Superior temporal gyrus (tissue), 1 donor: ENCODE results near the gene NDUFAF2.
"Not testable (repeated sequence)": the region's sequence is repeated elsewhere in the genome, so short reads cannot be mapped to it uniquely, and the experiment has no call there.

ENCODE experiments used
- DNase-seq: peaks from one replicate; pipeline ENCODE4 v3.0.0-alpha.2; 2016; ENCODE audit errors: extremely low spot score

NDUFAF2 gene

DNA sequence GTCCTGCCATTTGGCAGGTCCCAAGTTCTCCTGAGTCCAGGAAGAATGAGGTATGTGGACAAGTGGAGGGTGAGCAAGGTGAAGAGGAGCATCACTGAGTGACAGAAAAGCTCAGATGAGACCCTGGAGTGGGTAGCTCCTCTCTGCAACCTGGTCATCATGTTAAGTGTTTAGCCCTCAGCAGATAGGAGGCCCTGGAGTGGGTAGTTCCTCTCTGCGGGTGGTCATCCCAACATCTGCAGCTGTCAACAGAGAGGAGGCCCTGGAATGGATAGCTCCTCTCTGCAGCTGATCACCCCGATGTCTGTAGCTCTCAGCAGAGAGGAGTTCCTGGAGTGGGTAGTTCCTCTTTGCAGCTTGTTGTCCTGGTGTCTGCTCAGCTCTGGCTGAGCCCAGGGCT, 48.4 kb downstream of the NDUFAF2 start:
- no peak for DNase-seq

- DNase-seq, result no peak
Measured at GRCh38 chr5:60993875-60994571, 49.0 kb downstream of the NDUFAF2 start.

- no peak for DNase-seq
Measured at GRCh38 chr5:60996368-60996767, 51.4 kb downstream of the NDUFAF2 start.

- no peak for DNase-seq
Measured at GRCh38 chr5:60997721-60998120, 52.7 kb downstream of the NDUFAF2 start.

DNA sequence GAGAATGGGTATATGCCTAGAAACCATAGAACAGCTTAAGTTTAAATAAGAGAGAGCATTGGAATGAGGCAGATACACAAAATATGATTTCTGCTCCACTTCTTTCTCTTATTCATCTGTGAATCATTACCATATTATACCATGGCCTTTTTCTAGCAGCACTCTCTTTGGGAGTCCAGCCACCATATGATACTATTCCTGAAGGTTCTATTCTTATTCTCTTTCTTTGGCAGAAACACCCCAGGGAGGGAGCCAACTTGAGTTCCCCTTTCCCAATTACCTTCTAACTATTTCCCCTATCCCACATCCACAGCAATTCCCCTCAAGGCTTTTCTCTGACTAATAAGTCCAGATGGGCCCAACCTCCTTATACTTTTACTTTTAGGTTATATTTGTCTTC, 55.9 kb downstream of the NDUFAF2 start:
- no peak for DNase-seq

- no peak for DNase-seq
Measured at GRCh38 chr5:61001647-61002046, 56.6 kb downstream of the NDUFAF2 start.

DNA sequence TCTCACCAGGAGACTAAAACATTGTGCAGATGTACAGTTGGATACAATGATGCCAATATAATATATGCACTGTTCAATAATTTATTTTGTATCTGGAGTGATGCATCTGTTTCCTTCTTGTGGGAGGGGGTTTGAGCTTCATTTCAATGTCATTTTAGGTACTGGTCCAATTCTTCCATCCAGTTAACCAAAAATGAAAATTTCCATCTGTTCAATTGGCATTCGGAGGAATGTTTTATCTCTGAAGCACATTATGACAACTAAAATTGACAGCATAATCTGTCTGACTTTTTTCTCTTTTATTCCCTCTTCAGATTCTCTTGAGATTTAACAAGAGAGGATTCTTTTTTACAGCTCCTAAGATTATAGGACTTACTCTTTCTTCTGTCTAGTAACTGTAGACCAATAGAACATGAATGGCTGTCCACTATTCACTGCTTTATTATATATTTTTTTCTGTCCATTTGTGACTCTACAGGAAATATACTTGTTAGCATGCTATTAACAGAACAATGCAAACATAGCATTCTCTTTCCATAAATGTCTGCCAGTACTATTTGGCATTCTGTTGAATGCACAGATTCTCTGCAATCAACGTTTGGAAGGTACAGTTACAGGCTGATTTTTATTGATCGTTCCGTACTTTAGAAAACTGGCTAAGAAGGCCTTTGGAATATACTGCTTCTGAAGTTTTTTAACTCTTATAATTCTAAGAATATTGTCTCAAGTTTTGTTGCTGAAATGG, 57.8 kb downstream of the NDUFAF2 start:
- no peak for DNase-seq

- DNase-seq, result no peak
Measured at GRCh38 chr5:61004448-61004847, 59.4 kb downstream of the NDUFAF2 start.

GRCh38 chr5:61009907-61010306, 64.9 kb downstream of the NDUFAF2 start:
- DNase-seq, result no peak

GRCh38 chr5:61010467-61011454, 65.8 kb downstream of the NDUFAF2 start:
- no peak for DNase-seq

- DNase-seq, result no peak
Measured at GRCh38 chr5:61018062-61018461, 73.1 kb downstream of the NDUFAF2 start.

DNA sequence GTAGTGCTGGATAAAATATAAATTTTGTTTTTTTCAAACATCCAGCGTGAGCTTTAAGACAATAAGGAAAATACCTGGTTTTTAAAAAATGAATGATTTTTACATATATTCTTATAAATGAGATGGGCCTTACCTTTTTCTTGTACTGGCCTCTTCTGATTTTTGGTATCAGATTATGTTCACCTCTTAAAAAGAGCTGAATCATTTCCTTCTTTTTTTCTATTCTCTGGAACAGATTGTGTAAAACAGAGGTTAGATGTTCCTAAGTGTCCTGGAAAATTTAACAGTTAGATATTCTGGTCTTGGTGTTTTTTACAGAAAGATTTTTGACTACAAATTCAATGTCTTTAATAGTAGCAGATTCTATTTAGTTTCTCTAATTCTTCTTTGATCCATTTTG, 74.6 kb downstream of the NDUFAF2 start:
- no peak for DNase-seq

DNA sequence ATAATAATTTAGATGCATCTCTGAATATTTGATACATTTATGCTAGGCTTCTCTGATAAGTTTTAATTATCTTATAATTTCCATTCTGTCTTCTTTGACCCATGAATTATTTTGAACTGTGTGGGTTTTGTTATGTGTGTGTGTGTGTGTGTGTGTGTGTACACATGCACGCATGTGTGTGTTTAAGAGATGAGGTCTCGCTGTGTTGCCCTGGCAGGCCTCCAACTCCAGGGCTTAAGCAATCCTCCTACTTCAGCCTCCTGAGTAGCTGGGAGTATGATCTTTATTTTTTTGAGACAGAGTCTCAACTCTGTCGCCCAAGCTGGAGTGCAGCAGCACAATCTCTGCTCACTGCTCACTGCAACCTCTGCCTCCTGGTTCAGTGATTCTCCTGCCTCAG, 75.4 kb downstream of the NDUFAF2 start:
- no peak for DNase-seq

- DNase-seq, result no peak
Measured at GRCh38 chr5:61023131-61023530, 78.1 kb downstream of the NDUFAF2 start.

- DNase-seq, result no peak
Measured at GRCh38 chr5:61026004-61026403, 81.0 kb downstream of the NDUFAF2 start.

GRCh38 chr5:61028382-61028781, 83.4 kb downstream of the NDUFAF2 start:
- DNase-seq, result no peak

GRCh38 chr5:61029456-61030162, 84.6 kb downstream of the NDUFAF2 start:
- DNase-seq, result no peak

GRCh38 chr5:61030163-61030482, 85.1 kb downstream of the NDUFAF2 start:
- no peak for DNase-seq

DNA sequence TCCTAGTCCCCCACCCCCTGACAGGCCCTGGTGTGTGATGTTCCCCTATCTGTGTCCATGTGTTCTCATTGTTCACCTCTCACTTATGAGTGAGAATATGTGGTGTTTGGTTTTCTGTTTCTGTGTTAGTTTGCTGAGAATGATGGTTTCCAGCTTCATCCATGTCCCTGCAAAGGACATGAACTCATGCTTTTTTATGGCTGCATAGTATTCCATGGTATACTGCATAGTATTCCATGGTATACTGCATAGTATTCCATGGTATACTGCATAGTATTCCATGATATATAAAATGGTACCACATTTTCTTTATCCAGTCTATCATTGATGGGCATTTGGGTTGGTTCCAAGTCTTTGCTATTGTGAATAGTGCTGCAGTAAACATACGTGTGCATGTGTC, 86.3 kb downstream of the NDUFAF2 start:
- not testable (repeated sequence) for DNase-seq

- no peak for DNase-seq
Measured at GRCh38 chr5:61044545-61044944, 99.5 kb downstream of the NDUFAF2 start.

DNA sequence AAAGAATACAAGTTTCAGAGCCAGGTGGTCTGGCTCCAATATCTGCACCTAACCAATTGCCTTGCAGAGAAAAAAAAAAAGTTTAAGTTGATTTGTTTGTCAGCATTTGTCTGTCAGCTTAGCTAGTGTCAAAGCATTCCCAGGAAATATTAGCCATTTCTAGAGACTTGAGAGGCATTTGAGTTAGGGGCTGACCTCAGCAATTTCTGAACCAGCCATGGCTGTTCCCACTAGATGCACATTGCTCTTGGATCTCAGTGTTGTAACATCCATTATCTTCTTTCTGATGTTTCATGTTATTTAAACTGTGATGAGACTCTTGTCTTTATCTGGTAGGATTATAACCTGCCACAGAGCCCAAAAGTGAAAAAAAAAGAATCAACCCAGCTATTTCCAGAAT, 102.3 kb downstream of the NDUFAF2 start:
- DNase-seq, result no peak

GRCh38 chr5:61048534-61048933, 103.5 kb downstream of the NDUFAF2 start:
- no peak for DNase-seq
